ENCODE measurements around the gene ANKRD1.
"Not testable (repeated sequence)": the region's sequence is repeated elsewhere in the genome, so short reads cannot be mapped to it uniquely, and the experiment has no call there.

Gene ANKRD1

DNA sequence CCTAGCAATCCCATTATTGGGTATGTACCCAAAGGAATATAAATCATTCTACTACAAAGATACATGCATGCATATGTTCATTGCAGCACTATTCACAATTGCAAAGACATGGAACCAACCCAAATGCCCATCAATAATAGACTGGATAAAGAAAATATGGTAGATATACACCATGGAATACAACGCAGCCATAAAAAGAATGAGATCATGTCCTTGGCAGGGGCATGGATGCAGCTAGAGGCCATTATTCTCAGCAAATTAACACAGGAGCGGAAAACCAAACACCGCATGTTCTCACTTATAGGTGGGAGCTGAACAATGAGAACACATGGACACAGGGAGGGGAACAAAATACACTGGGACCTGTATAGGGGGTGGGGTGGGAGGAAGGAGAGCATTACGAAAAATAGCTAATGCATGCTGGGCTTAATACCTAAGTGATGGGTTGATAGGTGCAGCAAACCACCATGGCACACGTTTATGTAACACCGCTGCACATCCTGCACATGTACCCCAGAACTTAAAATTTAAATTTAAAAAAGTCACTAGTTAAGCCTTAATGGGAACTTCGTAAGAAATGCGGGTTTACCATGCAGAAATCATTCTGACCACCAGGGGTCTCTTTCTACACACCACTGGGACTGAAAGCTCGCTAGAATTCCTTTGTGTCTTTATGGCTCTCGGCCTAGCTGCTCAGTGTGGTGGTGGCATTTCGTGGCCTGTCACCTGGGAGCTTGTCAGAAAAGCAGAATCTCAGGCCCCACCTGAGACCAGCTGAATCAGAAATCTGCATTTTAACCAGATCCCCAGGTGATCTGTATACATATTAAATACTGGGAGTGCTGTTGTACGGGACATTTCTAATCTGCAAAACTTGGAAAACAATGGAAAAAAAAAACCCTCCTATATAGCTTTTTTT lies 9.5 kb downstream of the ANKRD1 start:
- peak; percentile 31 for DNase-seq

DNA sequence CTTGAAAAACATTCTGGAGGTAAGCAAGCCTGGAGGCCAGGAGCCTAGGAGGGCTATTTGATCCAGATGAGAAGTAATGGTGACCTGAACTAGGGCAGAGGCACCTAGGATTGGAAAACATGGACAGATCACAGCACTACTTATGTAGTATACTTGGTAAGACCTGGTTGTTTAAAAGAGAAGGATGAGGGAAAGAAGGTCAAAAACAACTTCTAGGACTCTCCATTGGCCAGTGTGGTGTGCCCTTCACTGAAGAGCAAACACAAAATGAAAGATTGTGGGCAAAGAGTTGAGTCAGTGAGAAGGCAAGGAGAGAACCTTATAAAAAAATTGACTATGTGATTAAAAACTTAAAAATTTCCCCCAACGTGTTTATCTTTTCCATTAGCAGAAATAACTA lies 14.3 kb downstream of the ANKRD1 start:
- DNase-seq, result no peak

DNA sequence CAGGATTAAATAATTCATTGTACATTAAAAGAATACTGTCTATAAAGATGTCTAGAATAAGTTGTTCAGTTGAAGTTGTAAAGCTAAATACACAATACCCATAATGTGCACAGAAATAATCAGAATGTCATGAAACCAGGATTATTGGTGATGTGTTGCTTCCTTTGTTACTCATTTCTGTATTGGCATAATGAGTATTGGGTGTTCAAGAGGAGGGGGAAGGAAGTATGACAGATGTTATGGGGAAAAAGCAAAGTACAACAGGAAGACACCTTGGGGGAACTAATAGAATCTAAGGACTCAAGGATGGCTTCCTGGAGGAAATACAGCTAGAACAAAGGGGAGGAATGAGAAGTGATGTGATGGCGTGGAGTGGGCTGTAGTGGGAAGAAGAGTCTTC lies 15.0 kb downstream of the ANKRD1 start:
- no peak for DNase-seq

DNA sequence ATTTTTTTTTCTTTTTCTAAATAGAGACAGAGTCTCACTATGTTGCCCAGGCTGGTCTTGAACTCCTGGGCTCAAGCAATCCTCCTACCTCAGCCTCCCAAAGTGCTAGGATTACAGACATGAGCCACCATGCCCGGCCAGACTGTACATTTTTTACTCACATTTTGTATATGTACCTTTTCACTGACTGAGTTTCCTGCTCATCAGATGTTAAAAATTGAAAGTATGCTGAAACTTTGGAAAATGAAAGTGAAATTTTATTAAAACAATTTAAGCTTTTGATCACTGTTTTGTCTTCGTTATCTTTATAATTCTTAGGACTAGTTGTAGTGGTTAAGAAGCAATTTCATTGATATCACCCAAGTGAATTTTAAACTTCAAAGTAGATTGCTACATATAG lies 24.0 kb downstream of the ANKRD1 start:
- not testable (repeated sequence) for DNase-seq

DNA sequence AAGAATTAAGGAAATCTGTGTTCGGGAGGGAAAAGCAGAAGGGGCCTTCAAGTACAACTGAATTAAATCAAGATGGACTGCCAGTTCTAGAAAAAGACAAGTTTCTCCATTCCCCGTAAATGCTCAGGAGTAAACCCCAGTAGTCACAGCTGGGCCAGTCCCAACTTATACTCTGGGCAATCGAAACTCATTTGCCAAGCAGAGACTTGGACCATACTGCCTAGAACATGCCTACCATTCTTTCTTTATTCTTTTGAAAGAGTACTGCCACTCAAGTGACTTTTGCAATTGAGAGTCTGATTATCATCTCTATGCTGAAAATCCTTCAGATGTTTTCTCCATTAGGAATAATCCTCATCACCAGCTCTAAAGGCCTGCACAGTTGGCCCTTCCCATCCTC lies 27.7 kb downstream of the ANKRD1 start:
- DNase-seq, result no peak

DNA sequence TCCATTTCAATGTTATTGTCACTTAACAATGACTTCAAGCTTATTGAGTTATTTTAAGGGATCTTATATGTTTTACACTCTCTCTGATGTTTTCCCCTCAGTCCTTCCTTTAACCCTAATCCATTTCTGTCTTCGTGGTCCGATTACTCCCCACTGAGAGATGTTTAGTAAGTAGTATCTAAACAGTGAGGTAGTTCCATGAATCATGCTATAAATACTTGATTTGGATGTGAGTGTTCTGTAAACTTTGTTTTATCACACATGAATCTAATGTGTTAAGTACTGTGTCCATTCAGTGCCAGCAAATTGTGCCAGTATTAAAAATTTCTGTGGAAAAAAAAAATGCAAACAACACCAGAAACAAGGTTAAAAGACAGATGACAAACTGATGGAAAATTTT lies 30.5 kb downstream of the ANKRD1 start:
- no peak for DNase-seq

DNA sequence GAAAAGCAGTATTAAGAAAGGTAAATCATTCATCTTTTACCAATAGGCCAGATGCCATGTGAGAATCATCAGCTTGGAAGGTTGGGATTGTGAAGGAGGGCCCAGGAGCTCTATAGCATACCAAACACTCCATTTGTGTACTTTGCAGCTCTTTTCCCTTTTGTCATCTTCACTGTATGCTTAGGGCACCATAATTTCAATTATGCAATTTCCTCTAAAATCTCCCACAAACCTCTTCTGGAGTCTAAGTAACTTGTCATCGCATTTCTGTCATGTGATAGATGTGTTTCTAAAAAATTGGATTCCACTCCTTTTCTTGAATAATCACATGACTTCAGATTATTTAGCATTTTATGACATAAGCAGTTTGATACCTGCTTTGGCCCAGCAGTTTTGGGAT lies 31.3 kb downstream of the ANKRD1 start:
- no peak for DNase-seq

DNA sequence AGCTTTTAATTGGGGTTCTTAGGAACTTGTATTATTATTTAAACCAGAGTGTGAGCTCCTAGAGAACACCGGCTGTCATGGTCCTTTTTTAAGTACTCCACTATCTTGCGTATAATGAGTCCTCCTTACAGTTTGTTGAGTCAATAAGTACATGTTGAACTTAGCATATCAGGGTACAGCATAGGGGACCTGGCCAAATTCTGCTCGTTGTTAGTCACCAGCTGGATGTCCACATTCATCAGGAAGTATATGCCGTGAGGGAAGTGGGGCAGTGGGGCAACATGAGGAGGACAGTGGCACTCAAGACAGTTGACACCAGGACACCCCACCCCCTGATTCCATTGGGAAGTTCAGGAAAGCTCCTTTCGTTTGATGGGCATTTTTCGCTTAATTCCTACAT lies 32.5 kb downstream of the ANKRD1 start:
- DNase-seq, result no peak

DNA sequence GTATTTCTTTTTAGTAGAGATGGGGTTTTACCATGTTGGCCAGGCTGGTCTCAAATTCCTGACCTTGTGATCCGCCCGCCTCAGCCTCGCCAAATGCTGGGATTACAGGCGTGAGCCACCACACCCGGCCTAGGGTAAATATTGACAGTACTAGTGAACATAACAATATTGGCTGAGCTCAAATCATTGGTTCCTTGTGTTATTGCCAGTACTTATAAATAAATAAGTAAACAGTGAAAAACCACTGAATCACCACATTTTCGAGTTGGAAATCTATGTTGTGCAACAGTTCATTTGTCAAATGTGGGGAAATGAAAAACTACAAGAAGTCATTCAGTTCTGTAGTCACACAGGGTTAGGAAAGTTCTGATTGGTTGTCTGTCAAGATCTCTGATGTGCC lies 33.3 kb downstream of the ANKRD1 start:
- DNase-seq, result no peak

DNA sequence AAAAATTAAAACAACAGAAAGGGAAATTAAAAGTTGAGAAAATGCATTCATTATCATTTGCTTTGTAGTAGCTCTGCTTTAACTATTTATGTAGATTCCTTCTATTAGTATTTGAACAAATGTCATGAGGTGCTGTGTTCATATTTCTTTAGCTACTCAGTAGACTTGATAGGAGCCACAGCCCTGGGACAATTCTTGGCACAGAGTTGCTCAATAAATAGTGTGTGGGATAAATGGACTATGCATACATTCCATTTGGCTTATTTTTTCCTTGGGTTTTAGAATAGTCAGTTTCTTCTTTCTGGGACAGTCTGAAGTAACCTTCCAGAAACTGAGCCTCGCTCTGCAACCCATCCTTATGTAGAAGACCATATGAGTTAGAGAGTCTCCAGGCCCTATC lies 35.7 kb downstream of the ANKRD1 start:
- no peak for DNase-seq

DNA sequence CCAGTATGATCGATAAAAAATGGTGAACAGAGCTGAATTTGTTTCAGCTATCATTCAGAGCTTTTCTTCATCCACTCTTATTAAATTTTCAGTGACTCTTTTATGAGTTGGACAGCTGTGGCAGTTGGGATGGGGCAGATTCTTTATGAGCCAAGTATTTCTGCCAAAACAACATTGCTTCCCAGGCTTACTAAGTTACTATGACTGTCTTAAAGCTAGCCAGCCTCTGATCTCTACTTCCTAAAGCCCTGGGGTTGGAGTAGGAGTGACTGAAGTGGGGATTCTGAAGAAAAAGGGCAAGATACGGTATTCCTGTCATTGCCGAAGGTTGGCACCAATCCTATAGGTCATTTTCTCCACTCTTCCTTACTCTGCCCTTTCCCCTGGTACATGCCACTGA lies 36.5 kb downstream of the ANKRD1 start:
- no peak for DNase-seq

DNA sequence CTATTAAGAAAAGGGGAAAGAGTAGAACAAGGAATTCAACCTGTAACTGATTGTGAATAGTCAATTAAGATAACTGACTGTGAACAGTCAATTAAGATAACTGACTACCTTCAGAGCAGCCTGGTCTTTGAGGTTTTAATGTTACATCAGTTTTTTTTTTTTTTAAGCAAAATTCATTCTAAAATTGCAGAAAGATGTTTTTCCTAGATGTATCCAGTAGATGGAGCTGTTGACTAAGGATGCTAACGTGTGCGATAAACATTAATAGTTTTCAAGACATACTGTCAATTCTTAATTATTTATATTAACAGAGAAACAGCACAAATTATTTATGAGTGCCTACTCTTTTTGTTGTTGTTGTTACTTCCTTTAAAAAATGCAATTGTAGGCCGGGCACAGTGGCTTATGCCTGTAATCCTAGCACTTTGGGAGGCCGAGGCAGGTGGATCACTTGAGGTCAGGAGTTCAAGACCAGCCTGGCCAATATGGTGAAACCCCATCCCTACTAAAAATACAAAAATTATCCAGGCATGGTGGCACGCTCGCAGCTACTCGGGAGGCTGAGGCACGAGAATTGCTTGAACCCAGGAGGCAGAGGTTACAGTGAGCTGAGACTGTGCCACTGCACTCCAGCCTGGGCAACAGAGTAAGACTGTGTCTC lies 40.7 kb downstream of the ANKRD1 start:
- DNase-seq, result not testable (repeated sequence)

DNA sequence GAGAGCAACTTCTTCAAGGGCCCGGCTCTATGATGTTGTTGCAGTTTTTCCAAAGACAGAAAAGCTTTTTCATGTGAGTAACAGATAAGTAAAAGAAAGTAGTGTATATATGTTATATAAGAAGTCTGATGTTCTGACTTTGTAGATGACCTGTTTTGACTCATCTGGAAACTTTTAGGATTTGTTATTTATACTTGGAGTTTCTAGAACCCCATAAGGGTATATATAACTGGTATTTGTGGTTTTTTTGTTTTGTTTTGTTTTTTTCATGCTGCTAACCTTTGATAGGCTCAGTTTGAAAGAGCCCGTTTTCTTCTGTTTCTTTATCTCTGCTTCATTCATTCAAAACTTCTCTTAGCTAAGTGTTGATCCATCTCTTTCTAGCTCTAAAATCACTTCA lies 41.8 kb downstream of the ANKRD1 start:
- DNase-seq, result no peak

DNA sequence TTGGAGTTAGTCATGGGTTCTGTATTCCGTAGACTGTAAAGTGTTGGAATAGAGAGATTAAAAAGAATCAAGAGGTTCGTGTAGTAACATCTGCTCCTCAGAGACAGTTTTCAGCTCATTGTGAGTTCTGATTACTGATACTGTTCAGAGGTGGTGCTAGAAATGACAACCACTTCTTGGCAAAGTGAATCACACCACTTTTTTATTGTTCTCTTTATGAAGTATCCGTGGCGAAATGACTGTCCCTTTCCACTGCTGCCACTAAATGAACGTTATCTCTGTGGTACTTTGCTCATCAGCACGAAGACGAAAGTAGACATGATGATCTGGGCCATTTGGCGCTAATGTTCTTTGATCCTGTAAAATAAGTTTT lies 48.3 kb downstream of the ANKRD1 start:
- no peak for DNase-seq

DNA sequence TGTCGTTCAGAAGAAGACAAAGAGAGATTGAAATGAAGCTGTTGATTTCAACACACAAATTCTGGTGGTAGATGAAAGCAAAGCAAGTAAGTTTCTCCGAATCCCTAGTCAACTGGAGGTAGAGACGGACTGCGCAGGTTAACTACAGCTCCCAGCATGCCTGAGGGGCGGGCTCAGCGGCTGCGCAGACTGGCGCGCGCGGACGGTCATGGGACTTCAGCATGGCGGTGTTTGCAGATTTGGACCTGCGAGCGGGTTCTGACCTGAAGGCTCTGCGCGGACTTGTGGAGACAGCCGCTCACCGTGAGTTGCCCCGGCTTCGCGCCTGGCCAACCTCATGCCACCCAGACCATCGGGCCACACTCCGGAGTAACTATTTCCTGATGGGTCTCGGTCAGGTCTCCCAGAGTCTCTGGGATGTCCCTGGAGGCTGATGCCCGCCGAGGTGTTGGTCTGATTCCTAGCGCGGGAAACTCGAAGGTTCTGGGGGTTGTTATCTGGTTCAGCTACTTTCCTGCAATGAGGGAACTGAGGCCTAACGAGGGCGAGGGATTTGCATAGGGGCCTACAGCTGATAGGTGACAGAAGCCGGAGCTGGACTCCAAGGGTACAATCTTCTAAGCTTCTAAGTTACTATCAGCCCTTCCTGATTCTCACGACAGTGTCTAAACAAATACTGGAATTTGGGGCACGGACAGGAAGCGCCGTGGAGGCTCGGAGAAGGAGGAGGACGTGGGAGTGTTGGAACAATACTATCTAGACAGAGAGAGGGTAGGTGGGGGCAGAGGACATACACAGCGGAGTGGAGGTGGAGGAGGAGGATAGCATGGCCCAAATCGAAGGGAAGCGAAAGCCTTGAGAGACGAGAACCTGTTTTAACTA lies 48.9 kb downstream of the ANKRD1 start, which contains the start of gene RPP30:
RPP30 (plus strand) TSS at position 209 of the 882 bp plus-strand sequence; CDS start at position 222, 13 bp downstream.
- DNase-seq, result peak; percentile 76

DNA sequence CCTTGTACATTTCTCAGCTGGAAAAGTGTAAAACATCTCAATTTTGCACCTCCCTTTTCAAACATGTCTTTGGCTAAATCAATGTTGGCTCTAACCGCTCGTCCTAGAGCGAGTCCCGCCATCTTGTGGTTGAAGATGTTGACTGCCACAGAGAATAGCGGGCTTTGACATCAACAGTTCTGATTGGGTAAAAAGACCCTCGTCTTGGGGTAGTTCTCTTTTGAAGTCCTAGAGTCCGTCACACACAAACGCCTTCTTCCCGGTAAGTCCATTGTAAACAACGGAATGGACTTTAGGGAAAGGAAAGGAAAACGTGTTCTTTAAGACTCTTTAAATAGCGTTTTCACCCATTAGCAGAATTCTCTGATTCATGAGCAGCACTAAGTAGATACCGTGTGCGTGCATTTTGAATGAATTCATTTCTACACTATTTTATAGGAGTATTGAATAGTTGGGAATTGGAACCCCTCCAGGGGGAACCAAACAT lies 49.6 kb downstream of the ANKRD1 start:
- peak; percentile 20 for DNase-seq

DNA sequence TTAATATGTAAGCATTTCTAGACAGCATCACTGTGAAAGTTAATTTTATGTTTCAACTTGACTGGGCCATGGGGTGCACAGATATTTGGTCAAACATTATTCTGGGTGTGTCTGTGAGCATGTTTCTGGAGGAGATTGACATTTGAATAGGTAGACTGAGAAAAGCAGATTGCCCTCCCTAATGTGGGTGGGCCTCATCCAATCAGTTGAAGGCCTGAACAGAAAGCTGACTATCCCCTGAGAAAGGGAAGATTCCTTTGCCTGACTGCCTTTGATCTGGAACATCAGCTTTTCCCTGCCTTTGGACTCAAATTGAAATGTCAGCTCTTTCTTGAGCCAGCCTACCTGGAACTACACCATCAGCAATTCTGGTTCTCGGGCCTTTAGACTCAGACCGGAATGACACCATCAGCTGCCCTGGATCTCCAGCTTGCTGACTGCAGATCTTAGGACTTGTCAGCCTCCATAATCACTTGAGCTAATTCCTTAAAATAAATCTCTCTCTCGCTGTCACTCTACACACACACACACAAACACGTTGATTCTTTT lies 54.8 kb downstream of the ANKRD1 start:
- no peak for DNase-seq

DNA sequence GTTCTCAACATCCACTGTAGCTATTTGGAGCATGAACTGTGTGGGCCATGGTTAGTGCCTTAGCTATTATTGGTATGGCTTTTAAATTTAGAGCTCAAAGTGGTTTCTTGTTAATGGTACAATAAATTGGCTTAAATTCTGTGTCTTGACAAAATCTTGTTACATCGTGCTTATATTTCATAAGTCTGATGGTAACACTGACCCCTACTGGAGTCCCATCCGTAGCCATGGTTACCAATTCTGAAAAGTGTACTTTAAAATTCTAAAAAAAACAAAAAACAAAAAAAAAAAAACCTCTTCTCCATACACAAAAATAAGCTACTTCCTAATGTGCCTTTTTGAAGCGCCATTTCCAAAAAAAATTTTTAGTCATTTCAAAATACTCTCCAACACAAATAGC lies 55.5 kb downstream of the ANKRD1 start:
- no peak for DNase-seq

DNA sequence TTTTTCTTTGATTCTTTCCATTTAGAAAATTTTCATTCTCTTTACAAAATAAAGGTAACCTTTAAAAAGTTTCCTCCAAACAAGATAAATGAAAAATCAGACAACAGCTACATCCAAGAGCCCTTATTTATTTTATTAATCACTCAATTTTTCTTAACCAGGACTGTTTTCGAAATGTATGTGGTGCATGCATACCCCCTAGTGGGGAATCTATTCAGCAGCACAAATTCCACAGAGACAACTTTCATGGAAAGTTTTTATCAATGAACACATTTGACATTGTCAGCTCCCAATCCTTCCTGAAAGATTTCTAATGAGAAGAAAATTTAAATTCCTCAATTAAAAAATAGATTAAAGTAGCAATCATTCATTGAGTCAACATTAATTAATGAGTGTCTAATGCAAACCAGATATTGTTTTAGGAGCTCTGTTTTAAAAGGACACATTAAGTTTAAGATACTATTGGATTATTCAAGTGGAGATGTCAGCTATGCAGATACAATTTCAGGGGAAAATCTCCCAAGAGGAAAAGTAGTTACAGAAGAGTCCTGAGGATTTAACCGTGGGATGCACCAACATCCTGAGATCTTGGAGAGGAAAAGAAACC lies 57.9 kb downstream of the ANKRD1 start:
- DNase-seq, result no peak
